Loucy (cell line): ENCODE measurements around the gene ZCCHC3.
A peak's percentile ranks its signal among the peaks of the same experiment; 100 is the strongest.

ENCODE experiments used
- H2AFZ ChIP-seq: fragments of 200-600 bp; sonication (generic); 2 replicates; pipeline ENCODE4 v1.6.0; 2016; ENCODE audit warnings: antibody characterized with exemption, mild to moderate bottlenecking, low read length, moderate library complexity
- H3F3A ChIP-seq: fragments of 200-600 bp; 2 replicates; pipeline ENCODE4 v1.6.0; 2016; ENCODE audit warnings: antibody characterized with exemption, low read depth, mild to moderate bottlenecking
- H3K27me3 ChIP-seq: fragments of 200-600 bp; sonication (generic); 2 replicates; pipeline ENCODE4 v1.6.1; 2014; ENCODE audit warnings: low read length, mild to moderate bottlenecking; ENCODE audit not compliant: insufficient read depth, poor library complexity, severe bottlenecking
- H3K36me3 ChIP-seq: fragments of 200-600 bp; sonication (generic); 2 replicates; pipeline ENCODE4 v1.6.1; 2016; ENCODE audit warnings: low read length; ENCODE audit not compliant: insufficient read depth
- H3K4me1 ChIP-seq: fragments of 200-600 bp; sonication (generic); 2 replicates; pipeline ENCODE4 v1.5.1; 2014; ENCODE audit warnings: low read length, mild to moderate bottlenecking; ENCODE audit not compliant: insufficient read depth, poor library complexity, severe bottlenecking
- H3K4me2 ChIP-seq: fragments of 200-600 bp; sonication (generic); 2 replicates; pipeline ENCODE4 v1.6.0; 2014; ENCODE audit warnings: antibody characterized with exemption, low read length, low read depth, mild to moderate bottlenecking; ENCODE audit not compliant: poor library complexity, severe bottlenecking
- H3K4me3 ChIP-seq: fragments of 200-600 bp; sonication (generic); 2 replicates; pipeline ENCODE4 v1.5.1; 2014; ENCODE audit warnings: low read length, mild to moderate bottlenecking, mixed read lengths; ENCODE audit not compliant: poor library complexity, severe bottlenecking
- H3K79me2 ChIP-seq: fragments of 200-600 bp; sonication (generic); 2 replicates; pipeline ENCODE4 v1.6.1; 2014; ENCODE audit warnings: low read length; ENCODE audit not compliant: insufficient read depth
- H3K9ac ChIP-seq: fragments of 200-600 bp; sonication (generic); 2 replicates; pipeline ENCODE4 v1.6.0; 2014; ENCODE audit warnings: mild to moderate bottlenecking, low read depth, low read length, moderate library complexity; ENCODE audit not compliant: poor library complexity, severe bottlenecking
- H3K9me2 ChIP-seq: fragments of 200-600 bp; sonication (generic); replicated peaks from 2 replicates; pipeline ENCODE4 v1.6.1; 2016; ENCODE audit warnings: low read depth, low read length, mixed read lengths
- H3K9me3 ChIP-seq: fragments of 200-600 bp; sonication (generic); 2 replicates; pipeline ENCODE4 v1.6.1; 2014; ENCODE audit warnings: mild to moderate bottlenecking, antibody characterized with exemption, low read length, low read depth; ENCODE audit not compliant: insufficient read depth
- H4K20me1 ChIP-seq: fragments of 200-600 bp; sonication (generic); 2 replicates; pipeline ENCODE4 v1.6.0; 2014; ENCODE audit warnings: antibody characterized with exemption, low read length, mild to moderate bottlenecking; ENCODE audit not compliant: insufficient read depth, poor library complexity, severe bottlenecking
- CTCF ChIP-seq: fragments of 200-600 bp; sonication (generic); conservative IDR thresholded peaks from 2 replicates; pipeline ENCODE4 v1.5.1; 2014; ENCODE audit warnings: mild to moderate bottlenecking, antibody characterized with exemption, low read length
- EZH2phosphoT487 ChIP-seq: fragments of 200-600 bp; IDR thresholded peaks from 2 replicates; pipeline ENCODE4 v1.6.1; 2018; ENCODE audit warnings: antibody characterized with exemption, mild to moderate bottlenecking, moderate library complexity, borderline replicate concordance

The ZCCHC3 gene

GRCh38 chr20:308427-309038, 11.2 kb downstream of the ZCCHC3 start:
- H3K4me2 ChIP-seq = no peak overlapping the region
- H3K9me2 ChIP-seq = no peaks in the 10 kb centered on the region
- no peak overlapping the region for H2AFZ ChIP-seq
- no peak overlapping the region for H3K4me3 ChIP-seq
- no peaks in the 10 kb centered on the region for H3K9me3 ChIP-seq
- H3F3A ChIP-seq = 0 out of 2 replicates have a peak, but pooled peaks cover 3% of the 10 kb centered on the region
- H4K20me1 ChIP-seq = no peaks in the 10 kb centered on the region
- no peaks in the 10 kb centered on the region for H3K36me3 ChIP-seq
- H3K4me1 ChIP-seq = peaks cover 19% of the 10 kb centered on the region
- no peaks in the 10 kb centered on the region for H3K27me3 ChIP-seq
- no peaks in the 10 kb centered on the region for H3K79me2 ChIP-seq
- peak overlapping the region; percentile 58 for H3K9ac ChIP-seq
- TF ChIP-seq CTCF = no peak
- no peak for TF ChIP-seq EZH2phosphoT487

GRCh38 chr20:309306-309840, 12.0 kb downstream of the ZCCHC3 start:
- TF ChIP-seq EZH2phosphoT487 (no peak), CTCF (no peak)
- H3K4me3 ChIP-seq = peak overlapping the region; percentile 69
- H4K20me1 ChIP-seq = no peaks in the 10 kb centered on the region
- peak overlapping the region; percentile 80 for H2AFZ ChIP-seq
- peak overlapping the region; percentile 58 for H3K9ac ChIP-seq
- no peaks in the 10 kb centered on the region for H3K9me3 ChIP-seq
- H3F3A ChIP-seq = 0 out of 2 replicates have a peak, but pooled peaks cover 3% of the 10 kb centered on the region
- no peaks in the 10 kb centered on the region for H3K36me3 ChIP-seq
- no peaks in the 10 kb centered on the region for H3K9me2 ChIP-seq
- H3K27me3 ChIP-seq = no peaks in the 10 kb centered on the region
- no peaks in the 10 kb centered on the region for H3K79me2 ChIP-seq
- peak overlapping the region; percentile 70 for H3K4me2 ChIP-seq
- H3K4me1 ChIP-seq = peaks cover 23% of the 10 kb centered on the region

GRCh38 chr20:309841-310644, 12.7 kb downstream of the ZCCHC3 start:
- H3K4me2 ChIP-seq = peak overlapping the region; percentile 70
- no peaks in the 10 kb centered on the region for H3K9me2 ChIP-seq
- no peak for TF ChIP-seq CTCF
- no peak for TF ChIP-seq EZH2phosphoT487
- H3K9ac ChIP-seq = peak overlapping the region; percentile 58
- H4K20me1 ChIP-seq = no peaks in the 10 kb centered on the region
- H3K27me3 ChIP-seq = no peaks in the 10 kb centered on the region
- peaks cover 23% of the 10 kb centered on the region for H3K4me1 ChIP-seq
- H3K4me3 ChIP-seq = peak overlapping the region; percentile 69
- no peaks in the 10 kb centered on the region for H3K79me2 ChIP-seq
- no peaks in the 10 kb centered on the region for H3K9me3 ChIP-seq
- H3F3A ChIP-seq = 0 out of 2 replicates have a peak, but pooled peaks cover 3% of the 10 kb centered on the region
- no peaks in the 10 kb centered on the region for H3K36me3 ChIP-seq
- H2AFZ ChIP-seq = peak overlapping the region; percentile 80
